Measurements from ENCODE around the gene HNF1A.

HNF1A gene

DNA sequence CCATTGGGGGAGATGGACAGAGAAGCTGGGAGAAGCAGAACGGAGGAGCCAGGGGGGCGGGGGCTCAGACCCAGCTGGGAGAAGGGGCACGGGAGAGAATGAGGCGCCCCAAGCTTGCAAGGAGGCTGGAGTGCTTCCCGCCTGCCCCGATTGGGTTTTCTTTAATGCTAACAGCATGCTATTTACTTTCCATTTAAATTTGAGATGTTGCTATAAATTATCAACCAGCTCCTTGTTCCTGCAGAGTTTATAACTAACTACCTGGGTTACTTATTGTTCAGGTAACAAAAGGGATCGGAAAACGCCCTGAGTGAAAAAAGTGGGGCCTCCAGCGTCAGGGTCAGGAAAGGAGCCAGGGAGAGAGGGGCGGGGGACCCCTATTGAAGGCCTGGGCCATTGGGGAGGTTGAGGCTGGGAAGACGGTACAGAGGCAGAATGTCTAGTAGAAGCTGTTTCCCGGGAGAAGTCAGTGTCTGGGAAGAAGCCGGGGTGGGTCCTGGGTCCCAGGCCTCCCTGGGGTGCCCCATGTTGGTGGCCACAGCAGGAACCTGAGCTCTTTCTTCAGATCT, 2.5 kb downstream of the HNF1A start:
- Histone ChIP-seq H3K9me2 (replicated peaks; ENCODE audit: insufficient read depth, low read length) (no peaks in the 10 kb centered on the region), H4K20me1 (ENCODE audit: low read depth, low read length) (no peaks in the 10 kb centered on the region), H3K27ac (ENCODE audit: low read depth, low read length) (no peak overlapping the region), H2AFZ (ENCODE audit: low read depth, low read length, severe bottlenecking) (no peak overlapping the region), H3K4me3 (ENCODE audit: insufficient read depth, low read length, poor library complexity, severe bottlenecking) (no peak overlapping the region), H3F3A (ENCODE audit: insufficient read depth) (no peaks in the 10 kb centered on the region), H3K9me3 (ENCODE audit: insufficient read depth, low read length) (no peaks in the 10 kb centered on the region), H3K27me3 (ENCODE audit: low read length) (no peaks in the 10 kb centered on the region), H3K9ac (ENCODE audit: low read length) (no peak overlapping the region), H3K4me2 (ENCODE audit: low read depth, low read length, poor library complexity, severe bottlenecking) (no peak overlapping the region), H3K79me2 (ENCODE audit: insufficient read depth, low read length) (no peaks in the 10 kb centered on the region), H3K36me3 (ENCODE audit: low read length) (no peaks in the 10 kb centered on the region)
- TF ChIP-seq, protein P1, sequence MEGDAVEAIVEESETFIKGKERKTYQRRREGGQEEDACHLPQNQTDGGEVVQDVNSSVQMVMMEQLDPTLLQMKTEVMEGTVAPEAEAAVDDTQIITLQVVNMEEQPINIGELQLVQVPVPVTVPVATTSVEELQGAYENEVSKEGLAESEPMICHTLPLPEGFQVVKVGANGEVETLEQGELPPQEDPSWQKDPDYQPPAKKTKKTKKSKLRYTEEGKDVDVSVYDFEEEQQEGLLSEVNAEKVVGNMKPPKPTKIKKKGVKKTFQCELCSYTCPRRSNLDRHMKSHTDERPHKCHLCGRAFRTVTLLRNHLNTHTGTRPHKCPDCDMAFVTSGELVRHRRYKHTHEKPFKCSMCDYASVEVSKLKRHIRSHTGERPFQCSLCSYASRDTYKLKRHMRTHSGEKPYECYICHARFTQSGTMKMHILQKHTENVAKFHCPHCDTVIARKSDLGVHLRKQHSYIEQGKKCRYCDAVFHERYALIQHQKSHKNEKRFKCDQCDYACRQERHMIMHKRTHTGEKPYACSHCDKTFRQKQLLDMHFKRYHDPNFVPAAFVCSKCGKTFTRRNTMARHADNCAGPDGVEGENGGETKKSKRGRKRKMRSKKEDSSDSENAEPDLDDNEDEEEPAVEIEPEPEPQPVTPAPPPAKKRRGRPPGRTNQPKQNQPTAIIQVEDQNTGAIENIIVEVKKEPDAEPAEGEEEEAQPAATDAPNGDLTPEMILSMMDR (IDR thresholded peaks at IDR 0.05; ENCODE audit: insufficient read depth, low read length, poor library complexity, severe bottlenecking): no peak
- TF ChIP-seq EZH2phosphoT487 (conservative IDR thresholded peaks at IDR 0.05; ENCODE audit: low read length): no peak

DNA sequence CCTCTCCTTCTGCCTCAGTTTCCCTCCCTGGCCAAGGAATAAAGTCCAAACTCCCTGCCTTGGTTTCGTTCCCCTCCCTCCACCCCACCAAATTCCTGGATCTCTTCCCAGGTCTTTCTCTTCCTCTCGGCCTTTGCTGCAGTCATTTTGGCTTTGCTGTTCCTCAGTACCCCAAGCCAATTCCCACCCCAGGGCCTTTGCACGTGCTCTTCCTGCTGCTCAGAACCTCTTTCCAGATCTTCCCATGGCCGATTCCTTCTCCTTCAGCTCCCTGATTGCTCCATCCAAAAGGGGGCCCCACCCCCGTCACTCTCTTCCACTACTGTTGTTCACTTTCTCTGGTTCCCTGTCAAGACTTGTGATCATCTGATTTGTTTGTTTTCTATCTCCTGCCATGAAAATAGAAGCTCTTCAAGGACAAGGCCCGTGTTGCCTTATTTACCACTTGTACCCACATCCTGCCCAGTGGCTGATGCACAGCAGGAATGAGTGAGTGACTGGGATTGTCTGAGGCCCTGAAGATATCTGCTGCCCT, 3.1 kb downstream of the HNF1A start:
- Histone ChIP-seq H4K20me1 (ENCODE audit: low read depth, low read length) (no peaks in the 10 kb centered on the region), H3K27me3 (ENCODE audit: low read length) (no peaks in the 10 kb centered on the region), H3K4me2 (ENCODE audit: low read depth, low read length, poor library complexity, severe bottlenecking) (no peak overlapping the region), H3F3A (ENCODE audit: insufficient read depth) (no peaks in the 10 kb centered on the region), H3K9me2 (replicated peaks; ENCODE audit: insufficient read depth, low read length) (no peaks in the 10 kb centered on the region), H2AFZ (ENCODE audit: low read depth, low read length, severe bottlenecking) (no peak overlapping the region), H3K9me3 (ENCODE audit: insufficient read depth, low read length) (no peaks in the 10 kb centered on the region), H3K79me2 (ENCODE audit: insufficient read depth, low read length) (no peaks in the 10 kb centered on the region), H3K36me3 (ENCODE audit: low read length) (no peaks in the 10 kb centered on the region), H3K9ac (ENCODE audit: low read length) (no peak overlapping the region), H3K4me3 (ENCODE audit: insufficient read depth, low read length, poor library complexity, severe bottlenecking) (no peak overlapping the region), H3K27ac (ENCODE audit: low read depth, low read length) (no peak overlapping the region)
- TF ChIP-seq, protein P1 (IDR thresholded peaks at IDR 0.05; ENCODE audit: insufficient read depth, low read length, poor library complexity, severe bottlenecking): no peak
- TF ChIP-seq EZH2phosphoT487 (conservative IDR thresholded peaks at IDR 0.05; ENCODE audit: low read length): no peak

DNA sequence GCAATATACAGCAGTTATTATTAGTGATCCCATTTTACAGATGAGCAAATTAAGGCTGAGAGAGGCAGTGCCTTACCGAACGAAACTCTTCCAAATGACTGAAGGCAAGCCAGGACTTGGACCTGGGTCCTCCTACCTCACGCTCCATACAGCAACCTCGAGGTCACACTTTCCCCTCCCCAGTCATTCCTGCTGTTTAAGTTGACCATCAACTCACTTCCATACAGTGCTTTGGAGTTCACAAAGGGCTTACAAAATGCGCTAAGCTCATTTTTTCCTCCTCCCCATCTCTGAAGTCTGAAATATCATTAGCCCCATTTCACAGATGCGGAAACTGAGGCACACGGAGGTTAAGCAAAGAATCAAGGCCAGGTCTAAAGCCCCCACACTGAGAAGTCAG, 4.3 kb downstream of the HNF1A start:
- Histone ChIP-seq H3K9me3 (ENCODE audit: insufficient read depth, low read length) (no peaks in the 10 kb centered on the region), H3K9me2 (replicated peaks; ENCODE audit: insufficient read depth, low read length) (no peaks in the 10 kb centered on the region), H3K27ac (ENCODE audit: low read depth, low read length) (no peak overlapping the region), H3K4me2 (ENCODE audit: low read depth, low read length, poor library complexity, severe bottlenecking) (no peak overlapping the region), H3K27me3 (ENCODE audit: low read length) (no peaks in the 10 kb centered on the region), H4K20me1 (ENCODE audit: low read depth, low read length) (no peaks in the 10 kb centered on the region), H2AFZ (ENCODE audit: low read depth, low read length, severe bottlenecking) (no peak overlapping the region), H3K36me3 (ENCODE audit: low read length) (no peaks in the 10 kb centered on the region), H3K9ac (ENCODE audit: low read length) (no peak overlapping the region), H3K4me3 (ENCODE audit: insufficient read depth, low read length, poor library complexity, severe bottlenecking) (no peak overlapping the region), H3K79me2 (ENCODE audit: insufficient read depth, low read length) (no peaks in the 10 kb centered on the region), H3F3A (ENCODE audit: insufficient read depth) (no peaks in the 10 kb centered on the region)
- TF ChIP-seq, protein P1 (IDR thresholded peaks at IDR 0.05; ENCODE audit: insufficient read depth, low read length, poor library complexity, severe bottlenecking): no peak
- no peak for TF ChIP-seq EZH2phosphoT487 (conservative IDR thresholded peaks at IDR 0.05; ENCODE audit: low read length)
